Vein endothelial cell (primary cell): ENCODE results near the gene PATZ1. TPM values are rescaled to one million over a fixed set of nuclear protein-coding genes. Genes with fewer than 3 reads are reported as not detected.

ENCODE experiments used
- small RNA-seq: library from RNA; depleted of rRNA; stranded (forward); fragments of <200 nt; gene quantifications from one replicate; pipeline ENCODE3, GENCODE V24; 2012
- total RNA-seq: library from RNA; depleted of rRNA; stranded (reverse); fragments of >200 nt; gene quantifications from 2 replicates; pipeline ENCODE4 v1.2.3, GENCODE V29; 2012

PATZ1 gene, protein sequence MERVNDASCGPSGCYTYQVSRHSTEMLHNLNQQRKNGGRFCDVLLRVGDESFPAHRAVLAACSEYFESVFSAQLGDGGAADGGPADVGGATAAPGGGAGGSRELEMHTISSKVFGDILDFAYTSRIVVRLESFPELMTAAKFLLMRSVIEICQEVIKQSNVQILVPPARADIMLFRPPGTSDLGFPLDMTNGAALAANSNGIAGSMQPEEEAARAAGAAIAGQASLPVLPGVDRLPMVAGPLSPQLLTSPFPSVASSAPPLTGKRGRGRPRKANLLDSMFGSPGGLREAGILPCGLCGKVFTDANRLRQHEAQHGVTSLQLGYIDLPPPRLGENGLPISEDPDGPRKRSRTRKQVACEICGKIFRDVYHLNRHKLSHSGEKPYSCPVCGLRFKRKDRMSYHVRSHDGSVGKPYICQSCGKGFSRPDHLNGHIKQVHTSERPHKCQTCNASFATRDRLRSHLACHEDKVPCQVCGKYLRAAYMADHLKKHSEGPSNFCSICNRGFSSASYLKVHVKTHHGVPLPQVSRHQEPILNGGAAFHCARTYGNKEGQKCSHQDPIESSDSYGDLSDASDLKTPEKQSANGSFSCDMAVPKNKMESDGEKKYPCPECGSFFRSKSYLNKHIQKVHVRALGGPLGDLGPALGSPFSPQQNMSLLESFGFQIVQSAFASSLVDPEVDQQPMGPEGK
- total RNA-seq = 22.7 and 35.6 TPM in 2 replicates

DNA sequence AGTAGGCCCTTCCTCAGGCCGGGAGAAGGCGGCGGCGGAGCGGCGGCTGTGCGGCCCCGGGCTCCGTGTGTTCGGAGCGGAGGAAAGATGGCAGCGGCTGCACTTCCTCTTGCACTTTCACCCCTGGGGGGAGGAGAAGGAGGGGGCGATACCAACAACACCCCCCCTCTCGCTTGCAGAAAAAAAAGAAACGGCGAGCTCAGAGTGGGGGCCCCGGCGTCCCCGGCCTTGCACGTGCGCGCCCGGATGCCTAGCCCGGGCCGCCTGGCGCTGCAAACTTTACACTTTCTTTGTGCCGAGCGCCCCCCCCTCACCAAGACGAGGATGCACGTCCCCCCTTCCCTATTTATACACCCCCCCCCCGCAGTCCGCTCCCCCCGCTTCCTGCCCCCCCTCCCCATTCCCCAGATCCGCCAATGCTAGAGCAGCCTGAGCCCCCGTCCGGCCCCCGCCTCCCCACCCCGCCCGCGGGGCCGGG lies at the start of gene PATZ1:
Gene PATZ1, minus strand, starts transcription at position 92 of the 478 bp plus-strand sequence. CDS start 744 bp downstream, outside the sequence.

DNA sequence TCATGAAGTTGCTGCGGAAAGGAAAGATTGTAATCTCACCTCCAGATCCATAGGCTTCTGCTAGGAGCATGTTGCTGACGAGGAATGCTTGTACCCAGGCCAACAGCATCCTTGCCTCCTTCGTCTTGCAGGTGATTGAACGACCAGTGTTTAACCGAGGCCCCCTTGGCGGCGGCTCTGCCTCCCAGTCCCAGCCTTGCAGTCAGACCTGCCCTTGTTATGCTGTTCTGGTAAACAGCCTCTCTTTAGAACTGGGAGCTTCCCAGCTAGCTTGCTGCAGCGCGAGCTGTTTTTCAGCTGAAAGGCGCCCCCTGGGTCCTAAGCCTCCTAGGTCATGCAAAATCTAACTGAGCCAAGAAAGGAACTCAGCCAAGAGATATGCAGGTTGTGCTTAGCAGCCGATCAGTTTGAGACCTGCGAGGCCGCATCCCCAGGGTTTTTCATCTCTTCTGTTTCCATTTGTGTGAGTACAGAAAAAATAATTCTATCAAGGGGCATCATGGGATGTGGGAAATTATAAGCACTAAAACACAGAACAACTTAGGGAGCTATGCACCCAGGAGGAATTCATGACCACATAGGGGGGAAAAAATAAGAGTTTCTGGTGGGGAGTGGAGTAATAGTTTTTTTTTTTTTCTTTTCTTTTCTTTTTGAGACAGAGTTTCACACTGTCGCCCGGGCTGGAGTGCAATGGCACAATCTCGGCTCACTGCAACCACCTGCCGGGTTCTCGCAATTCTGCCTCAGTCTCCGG lies 53.7 kb downstream of the PATZ1 start, which contains the start of gene PIK3IP1:
Gene PIK3IP1, minus strand, starts transcription at position 253 of the 754 bp plus-strand sequence. Its CDS starts 144 bp downstream, at position 109.

Small RNAs within 50 kb of the gene (small RNA-seq; reads per million reads assigned to genes)
- gene RNA5SP496 (not detected), gene RNU6-338P (not detected)

Other genes starting within 250 kb of the PATZ1 start
- 28.9 and 65.0 TPM in 2 replicates for gene SELENOM, start 238.8 kb downstream of the PATZ1 start, total RNA-seq
- gene INPP5J, start 223.4 kb downstream of the PATZ1 start, total RNA-seq = 0.19 and 0.33 TPM in 2 replicates
- 0.19 TPM in 1 of 2 replicates, not detected in the other for gene PLA2G3, start 205.8 kb downstream of the PATZ1 start, total RNA-seq
- gene RNF185, start 186.2 kb downstream of the PATZ1 start, total RNA-seq = 32.7 and 32.8 TPM in 2 replicates
- 81.3 and 103 TPM in 2 replicates for gene LIMK2, start 134.0 kb downstream of the PATZ1 start, total RNA-seq
- 9.0 and 19.9 TPM in 2 replicates for gene PIK3IP1, start 53.9 kb downstream of the PATZ1 start, total RNA-seq
- 74.5 and 98.8 TPM in 2 replicates for gene DRG1, start 53.3 kb upstream of the PATZ1 start, total RNA-seq
- 15.7 and 15.9 TPM in 2 replicates for gene EIF4ENIF1, start 143.5 kb upstream of the PATZ1 start, total RNA-seq
- gene SFI1, start 150.2 kb upstream of the PATZ1 start, total RNA-seq = 13.9 and 16.0 TPM in 2 replicates